ENCODE measurements around the gene ACOXL. TPM values are rescaled to one million over a fixed set of nuclear protein-coding genes. Genes with fewer than 3 reads are reported as not detected.

The ACOXL gene
- total RNA-seq, 1 experiment from 2014 or later, result not detected

DNA sequence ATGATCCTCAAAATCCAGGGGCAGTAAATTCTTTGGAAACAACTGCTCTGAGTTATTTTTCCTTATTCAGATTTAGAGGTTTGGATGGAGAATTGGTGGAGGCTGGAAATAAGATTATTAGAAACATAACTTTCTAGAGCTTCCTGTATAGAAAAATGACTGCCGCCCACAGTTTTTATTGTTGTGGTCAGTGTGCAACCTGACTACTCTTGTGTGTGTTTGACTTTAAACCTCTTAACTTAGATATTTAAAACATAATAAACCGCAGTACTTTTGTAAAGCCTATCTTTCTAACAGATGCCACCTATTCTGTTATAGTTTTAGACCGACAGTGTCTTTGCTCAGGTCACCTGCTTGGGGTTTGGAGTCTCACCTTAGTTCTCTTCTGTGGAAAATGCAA, 272.9 kb downstream of the ACOXL start:
- Histone ChIP-seq H3K27ac (no peak overlapping the region), H3K9me3 (replicated peaks) (no peaks in the 10 kb centered on the region), H3K36me3 (no peaks in the 10 kb centered on the region), H3K27me3 (no peaks in the 10 kb centered on the region), H3K4me3 (no peak overlapping the region), H3K4me1 (no peaks in the 10 kb centered on the region)
- no peak for DNase-seq

- Histone ChIP-seq H3K27me3 (no peaks in the 10 kb centered on the region), H3K9me3 (replicated peaks) (no peaks in the 10 kb centered on the region), H3K36me3 (no peaks in the 10 kb centered on the region), H3K4me3 (no peak overlapping the region), H3K27ac (no peak overlapping the region), H3K4me1 (no peaks in the 10 kb centered on the region)
- DNase-seq, result no peak
These were observed 273.4 kb downstream of the ACOXL start for GRCh38 chr2:111005821-111006220.

- Histone ChIP-seq H3K27me3 (no peaks in the 10 kb centered on the region), H3K9me3 (replicated peaks) (no peaks in the 10 kb centered on the region), H3K4me3 (no peak overlapping the region), H3K4me1 (no peaks in the 10 kb centered on the region), H3K27ac (no peak overlapping the region), H3K36me3 (no peaks in the 10 kb centered on the region)
- DNase-seq, result no peak
These were observed 275.6 kb downstream of the ACOXL start for GRCh38 chr2:111007757-111008688.

DNA sequence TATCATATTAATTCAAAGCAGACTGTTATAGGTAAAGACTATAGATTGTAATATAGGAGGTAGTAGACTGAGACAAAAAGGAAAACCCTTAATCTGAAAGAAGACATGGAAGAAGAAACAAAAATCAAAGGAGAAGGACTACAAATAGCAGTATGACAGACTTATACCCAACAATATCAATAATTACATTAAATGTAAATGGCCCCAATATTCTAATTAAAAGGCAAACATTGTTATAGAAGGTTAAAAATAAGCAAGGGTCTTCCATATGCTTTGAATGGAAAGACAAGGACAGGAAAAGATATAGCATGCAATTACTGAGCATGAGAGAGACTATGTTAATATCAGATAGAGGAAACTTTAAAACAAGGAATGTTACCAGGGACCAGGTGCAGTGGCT, 278.8 kb downstream of the ACOXL start:
- DNase-seq, result no peak
- no peaks in the 10 kb centered on the region for H3K4me1 ChIP-seq
- H3K36me3 ChIP-seq, result no peaks in the 10 kb centered on the region
- no peaks in the 10 kb centered on the region for H3K27me3 ChIP-seq
- no peaks in the 10 kb centered on the region for H3K9me3 ChIP-seq (replicated peaks)
- no peak overlapping the region for H3K27ac ChIP-seq
- no peak overlapping the region for H3K4me3 ChIP-seq

GRCh38 chr2:111015283-111015995, 283.1 kb downstream of the ACOXL start:
- H3K27ac ChIP-seq, result no peak overlapping the region
- no peaks in the 10 kb centered on the region for H3K9me3 ChIP-seq (replicated peaks)
- H3K27me3 ChIP-seq, result no peaks in the 10 kb centered on the region
- no peak overlapping the region for H3K4me3 ChIP-seq
- DNase-seq, result no peak
- H3K36me3 ChIP-seq, result no peaks in the 10 kb centered on the region
- no peaks in the 10 kb centered on the region for H3K4me1 ChIP-seq

GRCh38 chr2:111017034-111017622, 284.8 kb downstream of the ACOXL start:
- H3K27ac ChIP-seq, result no peak overlapping the region
- DNase-seq, result no peak
- H3K27me3 ChIP-seq, result no peaks in the 10 kb centered on the region
- H3K4me1 ChIP-seq, result no peaks in the 10 kb centered on the region
- no peaks in the 10 kb centered on the region for H3K9me3 ChIP-seq (replicated peaks)
- H3K4me3 ChIP-seq, result no peak overlapping the region
- H3K36me3 ChIP-seq, result no peaks in the 10 kb centered on the region

DNA sequence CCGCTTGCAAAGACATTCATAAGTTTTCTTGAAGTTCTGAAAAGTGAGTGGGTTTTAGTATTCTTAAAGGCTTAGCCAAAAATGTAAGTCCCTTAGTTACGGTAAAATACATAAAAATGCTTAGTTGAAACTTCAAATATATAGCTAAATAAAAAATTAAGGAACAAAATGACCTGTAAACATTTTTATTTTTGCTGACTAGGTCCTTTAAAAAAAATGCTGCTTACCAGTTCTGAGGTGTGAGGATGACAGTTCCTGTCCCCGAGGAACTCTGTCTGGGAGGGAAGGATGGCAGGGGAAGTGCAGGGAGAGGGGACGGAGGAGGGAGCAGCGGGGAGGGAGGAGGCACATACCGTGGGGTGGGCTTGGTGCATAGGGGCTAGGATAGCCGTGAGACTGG, 285.5 kb downstream of the ACOXL start:
- no peak for DNase-seq
- no peaks in the 10 kb centered on the region for H3K36me3 ChIP-seq
- no peaks in the 10 kb centered on the region for H3K27me3 ChIP-seq
- no peaks in the 10 kb centered on the region for H3K9me3 ChIP-seq (replicated peaks)
- H3K4me3 ChIP-seq, result no peak overlapping the region
- H3K4me1 ChIP-seq, result no peaks in the 10 kb centered on the region
- H3K27ac ChIP-seq, result no peak overlapping the region

DNA sequence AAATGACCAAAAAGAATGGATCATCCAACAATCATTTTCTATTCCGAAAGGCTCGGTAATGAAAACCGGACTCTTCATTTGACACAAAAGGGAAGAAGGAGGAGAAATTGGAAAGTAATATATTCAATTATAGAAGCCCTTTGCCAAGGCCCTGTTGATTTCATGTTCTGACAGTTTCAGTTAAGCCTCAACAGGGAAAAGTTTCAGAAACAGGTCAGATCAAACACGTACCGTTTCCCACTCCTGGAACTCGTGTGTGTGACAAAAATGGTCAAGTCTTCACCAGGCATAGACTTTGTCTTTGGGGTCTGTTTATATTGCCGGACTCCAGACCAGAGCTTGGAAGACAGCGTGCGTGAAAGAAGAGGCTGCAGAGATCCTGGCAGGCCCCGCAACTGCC, 287.0 kb downstream of the ACOXL start:
- Histone ChIP-seq H3K9me3 (replicated peaks) (no peaks in the 10 kb centered on the region), H3K4me3 (no peak overlapping the region), H3K27me3 (no peaks in the 10 kb centered on the region), H3K36me3 (no peaks in the 10 kb centered on the region), H3K27ac (no peak overlapping the region), H3K4me1 (no peaks in the 10 kb centered on the region)
- DNase-seq, result no peak

DNA sequence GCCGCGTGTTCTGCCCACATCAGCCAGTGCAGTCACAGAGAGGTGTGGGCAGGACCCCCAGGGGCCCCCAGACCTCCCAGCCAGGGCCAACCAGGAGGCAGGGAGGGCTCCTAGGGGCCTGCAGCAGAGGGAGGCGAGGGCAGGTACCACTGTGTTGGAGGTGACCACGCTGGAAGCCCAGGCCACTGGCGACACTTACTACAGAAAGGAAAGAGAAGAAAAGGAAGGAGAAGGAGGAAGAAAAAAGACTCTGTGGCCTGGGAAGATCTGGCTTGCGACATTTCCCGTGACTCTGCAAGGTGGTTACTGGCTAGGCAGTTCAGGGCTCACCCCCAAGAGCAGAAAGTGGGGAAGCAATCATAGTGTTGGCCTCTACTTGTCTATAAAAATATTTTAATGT, 290.3 kb downstream of the ACOXL start:
- H3K4me3 ChIP-seq, result no peak overlapping the region
- H3K27ac ChIP-seq, result no peak overlapping the region
- no peak for DNase-seq
- H3K9me3 ChIP-seq (replicated peaks), result no peaks in the 10 kb centered on the region
- H3K4me1 ChIP-seq, result no peaks in the 10 kb centered on the region
- H3K36me3 ChIP-seq, result no peaks in the 10 kb centered on the region
- no peaks in the 10 kb centered on the region for H3K27me3 ChIP-seq

GRCh38 chr2:111024496-111024895, 292.1 kb downstream of the ACOXL start:
- Histone ChIP-seq H3K27me3 (no peaks in the 10 kb centered on the region), H3K9me3 (replicated peaks) (no peaks in the 10 kb centered on the region), H3K36me3 (no peaks in the 10 kb centered on the region), H3K27ac (no peak overlapping the region), H3K4me1 (no peaks in the 10 kb centered on the region), H3K4me3 (no peak overlapping the region)
- DNase-seq, result no peak

- no peak for DNase-seq
- H3K4me1 ChIP-seq, result no peaks in the 10 kb centered on the region
- no peak overlapping the region for H3K4me3 ChIP-seq
These were observed 292.9 kb downstream of the ACOXL start for GRCh38 chr2:111025288-111025687.

GRCh38 chr2:111028720-111029119, 296.3 kb downstream of the ACOXL start:
- no peaks in the 10 kb centered on the region for H3K27me3 ChIP-seq
- H3K27ac ChIP-seq, result no peak overlapping the region
- no peaks in the 10 kb centered on the region for H3K4me1 ChIP-seq
- peak in 1 of 2 experiments; percentile 21 for DNase-seq
- no peaks in the 10 kb centered on the region for H3K36me3 ChIP-seq
- H3K4me3 ChIP-seq, result no peak overlapping the region
- H3K9me3 ChIP-seq (replicated peaks), result no peaks in the 10 kb centered on the region

More at GRCh38 chr2:111025288-111025687, 292.9 kb downstream of the ACOXL start:
- Histone ChIP-seq H3K27ac (no peak overlapping the region), H3K36me3 (no peaks in the 10 kb centered on the region), H3K27me3 (no peaks in the 10 kb centered on the region), H3K9me3 (replicated peaks) (no peaks in the 10 kb centered on the region)

DNA sequence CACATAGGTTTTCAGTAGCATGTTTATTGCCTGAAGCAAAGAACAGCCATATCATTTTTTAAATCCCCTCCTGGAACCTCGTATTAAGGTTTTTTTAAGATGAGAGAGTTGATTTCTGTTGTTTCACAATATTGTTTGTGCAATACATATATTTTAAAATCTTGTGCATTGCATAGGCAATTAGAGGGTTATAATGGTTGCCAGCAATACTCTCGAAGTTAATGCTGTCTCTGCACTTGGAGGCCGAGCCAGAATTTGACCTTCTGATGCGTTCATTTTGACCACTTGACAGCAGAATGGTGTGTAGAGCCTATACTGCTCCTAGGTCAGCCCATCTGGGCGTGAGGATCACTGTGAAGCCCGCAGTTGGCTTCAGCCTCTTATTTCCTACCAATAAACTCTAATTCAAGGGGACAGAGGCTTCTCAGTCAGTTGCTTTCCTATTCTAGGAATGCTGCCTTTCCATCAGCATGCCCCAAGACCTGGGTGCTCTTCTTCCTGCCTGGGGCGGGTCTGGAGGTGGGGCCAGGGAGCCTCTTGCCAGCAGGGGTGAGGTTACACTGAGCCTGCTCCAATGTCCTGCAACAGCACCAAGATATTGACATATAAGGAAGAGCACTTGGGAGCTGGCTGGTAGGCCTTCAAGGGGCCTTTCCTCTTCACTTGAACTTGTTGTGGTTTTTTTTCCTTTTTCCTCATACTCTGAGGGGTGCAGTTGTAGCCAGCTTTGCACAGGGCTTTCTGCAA, 297.0 kb downstream of the ACOXL start:
- no peak overlapping the region for H3K4me3 ChIP-seq
- no peaks in the 10 kb centered on the region for H3K36me3 ChIP-seq
- H3K4me1 ChIP-seq, result no peaks in the 10 kb centered on the region
- no peaks in the 10 kb centered on the region for H3K9me3 ChIP-seq (replicated peaks)
- no peak overlapping the region for H3K27ac ChIP-seq
- H3K27me3 ChIP-seq, result no peaks in the 10 kb centered on the region
- no peak for DNase-seq

DNA sequence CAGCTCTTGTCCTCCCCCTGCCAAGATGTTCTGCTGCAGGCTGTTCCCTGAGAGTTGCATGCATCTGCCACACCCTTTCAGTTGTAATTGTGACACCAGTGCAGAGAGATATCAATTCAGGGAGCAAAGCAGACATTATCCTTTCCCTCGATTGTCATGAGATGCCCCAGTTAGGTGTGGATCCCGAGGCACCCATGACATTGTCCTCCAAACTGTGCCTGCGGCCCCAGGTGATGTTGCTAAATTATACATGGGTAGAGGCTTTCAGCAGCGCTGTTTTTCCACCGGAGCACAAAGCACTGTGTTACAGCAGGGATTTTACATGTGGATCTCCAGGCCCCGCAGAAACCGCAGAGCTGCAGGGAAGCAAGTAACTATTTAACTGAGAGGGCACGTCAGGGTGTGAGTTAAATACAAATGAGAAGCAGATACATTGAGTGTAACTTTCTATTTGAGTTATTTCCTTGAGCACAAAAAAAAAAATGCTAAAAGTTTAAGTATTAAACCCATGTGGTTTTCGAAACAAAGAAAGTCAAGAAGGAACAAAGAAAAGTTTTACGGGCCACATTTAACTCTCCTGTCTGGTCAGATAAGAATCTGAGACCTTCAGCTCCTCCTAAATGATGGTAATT, 298.0 kb downstream of the ACOXL start:
- Histone ChIP-seq H3K4me3 (no peak overlapping the region), H3K27me3 (peaks cover 4% of the 10 kb centered on the region), H3K36me3 (no peaks in the 10 kb centered on the region), H3K4me1 (no peaks in the 10 kb centered on the region), H3K27ac (no peak overlapping the region), H3K9me3 (replicated peaks) (no peaks in the 10 kb centered on the region)
- DNase-seq, result no peak

All from SJCRH30 (cell line).